Measurements from ENCODE around the gene DENND1A. TPM values are rescaled to one million over a fixed set of nuclear protein-coding genes. Genes with fewer than 3 reads are reported as not detected.

The DENND1A gene
- total RNA-seq, 6 experiments from 2014 or later, result 13.9 to 22.6 (median 16.3) TPM

DNA sequence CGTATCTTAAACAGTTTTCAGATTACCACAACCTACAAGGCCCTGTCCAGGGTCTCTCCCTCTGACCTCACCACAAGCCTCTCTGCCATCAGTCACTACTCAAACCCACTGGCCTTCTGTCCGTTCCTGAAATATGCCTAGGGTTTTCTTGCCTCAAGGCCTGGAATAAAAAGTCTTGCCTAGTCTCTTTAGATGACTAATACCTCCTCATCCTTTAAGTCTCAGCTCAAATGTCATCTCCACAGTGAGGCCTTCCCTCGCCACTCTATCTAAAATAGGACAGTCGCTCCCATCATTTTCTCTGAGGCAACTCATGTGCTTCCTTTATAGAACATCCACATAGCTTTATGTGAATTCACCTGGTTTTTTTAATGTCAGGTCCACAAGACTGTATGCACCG, 5.2 kb downstream of the DENND1A start:
- DNase-seq (no peak), ATAC-seq (no peak)
- intact Hi-C loops (cut with DNase I), result no loop called here
- no peak overlapping the region for H3K4me3 ChIP-seq
- no peaks in the 10 kb centered on the region for H3K9me3 ChIP-seq
- TF ChIP-seq, protein P1, sequence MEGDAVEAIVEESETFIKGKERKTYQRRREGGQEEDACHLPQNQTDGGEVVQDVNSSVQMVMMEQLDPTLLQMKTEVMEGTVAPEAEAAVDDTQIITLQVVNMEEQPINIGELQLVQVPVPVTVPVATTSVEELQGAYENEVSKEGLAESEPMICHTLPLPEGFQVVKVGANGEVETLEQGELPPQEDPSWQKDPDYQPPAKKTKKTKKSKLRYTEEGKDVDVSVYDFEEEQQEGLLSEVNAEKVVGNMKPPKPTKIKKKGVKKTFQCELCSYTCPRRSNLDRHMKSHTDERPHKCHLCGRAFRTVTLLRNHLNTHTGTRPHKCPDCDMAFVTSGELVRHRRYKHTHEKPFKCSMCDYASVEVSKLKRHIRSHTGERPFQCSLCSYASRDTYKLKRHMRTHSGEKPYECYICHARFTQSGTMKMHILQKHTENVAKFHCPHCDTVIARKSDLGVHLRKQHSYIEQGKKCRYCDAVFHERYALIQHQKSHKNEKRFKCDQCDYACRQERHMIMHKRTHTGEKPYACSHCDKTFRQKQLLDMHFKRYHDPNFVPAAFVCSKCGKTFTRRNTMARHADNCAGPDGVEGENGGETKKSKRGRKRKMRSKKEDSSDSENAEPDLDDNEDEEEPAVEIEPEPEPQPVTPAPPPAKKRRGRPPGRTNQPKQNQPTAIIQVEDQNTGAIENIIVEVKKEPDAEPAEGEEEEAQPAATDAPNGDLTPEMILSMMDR (IDR thresholded peaks at IDR 0.05), result no peak
- TF ChIP-seq POLR2A (IDR thresholded peaks at IDR 0.05), result no peak
- no peak overlapping the region for H3K27ac ChIP-seq
- no peaks in the 10 kb centered on the region for H3K36me3 ChIP-seq
- peaks cover 0 to 54% (median 22%) of the 10 kb centered on the region in 4 donors for H3K4me1 ChIP-seq
- 92% methylated on average over 5 of the region's 5 CpGs for WGBS (ENCODE audit: insufficient coverage, low coverage, low lambda C conversion rate, missing lambda C conversion rate)
- no peaks in the 10 kb centered on the region for H3K27me3 ChIP-seq

DNA sequence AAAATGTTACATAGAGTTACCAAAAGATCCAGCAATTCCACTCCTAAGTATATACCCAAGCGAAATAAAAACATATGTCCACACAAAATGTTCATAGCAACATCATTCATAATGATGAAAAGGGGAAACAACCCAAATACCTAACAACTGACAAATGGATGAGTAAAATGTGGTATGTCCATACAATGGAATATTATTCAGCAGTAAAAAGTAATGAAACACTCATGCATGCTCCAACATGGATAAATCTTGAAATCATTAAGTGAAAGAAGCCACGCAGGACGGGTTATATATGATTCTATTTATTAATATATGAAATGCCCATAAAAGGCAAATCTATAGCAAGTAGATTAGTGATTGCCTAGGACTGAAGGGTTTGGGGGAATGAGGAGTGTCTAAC, 6.0 kb downstream of the DENND1A start:
- H3K9me3 ChIP-seq, result no peaks in the 10 kb centered on the region
- TF ChIP-seq POLR2A (IDR thresholded peaks at IDR 0.05), result no peak
- TF ChIP-seq, protein P1 (IDR thresholded peaks at IDR 0.05), result no peak
- no peak for DNase-seq
- H3K4me1 ChIP-seq, result peaks cover 0 to 51% (median 21%) of the 10 kb centered on the region in 4 donors
- H3K27me3 ChIP-seq, result no peaks in the 10 kb centered on the region
- no peak for ATAC-seq
- peak overlapping the region in 1 of 3 donors; percentile 61 for H3K27ac ChIP-seq
- WGBS (ENCODE audit: insufficient coverage, low coverage, low lambda C conversion rate, missing lambda C conversion rate), result 92% methylated on average over 3 of the region's 3 CpGs
- H3K36me3 ChIP-seq, result no peaks in the 10 kb centered on the region
- intact Hi-C loops (cut with DNase I), result no loop called here
- no peak overlapping the region for H3K4me3 ChIP-seq

DNA sequence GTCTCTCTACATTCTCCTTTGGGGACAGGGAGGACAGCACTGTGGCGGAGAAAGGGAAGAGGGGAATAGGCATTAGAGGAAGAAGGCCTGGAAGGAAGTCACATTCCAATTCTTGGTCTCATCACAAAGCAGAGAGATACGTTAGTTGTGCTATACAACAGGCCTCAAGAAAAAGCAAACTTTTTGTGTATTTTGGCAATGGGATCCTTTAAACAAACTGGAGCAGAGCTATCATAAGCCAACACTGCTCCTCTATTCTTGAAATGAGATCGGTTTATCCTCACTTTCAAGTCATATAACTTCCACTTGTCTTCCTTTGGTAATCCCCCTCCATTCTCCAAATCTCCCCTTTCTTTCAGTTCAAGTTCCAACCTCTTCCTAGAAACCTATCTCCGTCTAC, 6.5 kb downstream of the DENND1A start:
- DNase-seq (no peak), ATAC-seq (peak; percentile 56 to 75 (median 66))
- H3K27me3 ChIP-seq, result no peaks in the 10 kb centered on the region
- no peaks in the 10 kb centered on the region for H3K9me3 ChIP-seq
- peaks cover 0 to 46% (median 18%) of the 10 kb centered on the region in 4 donors for H3K4me1 ChIP-seq
- H3K27ac ChIP-seq, result peak overlapping the region in 2 of 3 donors; percentile 31 to 61
- H3K4me3 ChIP-seq, result no peak overlapping the region
- no peaks in the 10 kb centered on the region for H3K36me3 ChIP-seq
- WGBS (ENCODE audit: insufficient coverage, low coverage, low lambda C conversion rate, missing lambda C conversion rate), result 47% methylated on average over 4 of the region's 4 CpGs
- intact Hi-C loops (cut with DNase I), result no loop called here
- TF ChIP-seq, protein P1 (IDR thresholded peaks at IDR 0.05), result no peak
- no peak for TF ChIP-seq POLR2A (IDR thresholded peaks at IDR 0.05)

DNA sequence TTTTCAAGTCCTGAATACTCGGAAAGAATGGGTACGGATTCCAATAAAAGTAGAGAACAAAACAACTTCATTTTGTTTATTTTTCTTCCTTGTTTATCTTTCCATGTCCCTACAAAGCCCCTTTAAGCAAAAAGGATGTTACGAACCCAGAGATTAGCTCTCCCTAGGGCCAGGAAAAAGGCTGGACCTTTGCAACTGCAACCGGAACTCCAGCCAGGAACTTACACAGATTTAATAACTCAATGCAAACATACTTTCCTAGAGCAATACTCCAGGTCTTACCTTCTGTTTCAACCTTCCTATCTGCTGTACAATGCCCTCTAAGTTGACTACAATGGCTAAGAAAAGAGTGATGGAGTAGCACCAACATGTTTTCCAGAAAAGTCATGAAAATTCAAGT, 7.0 kb downstream of the DENND1A start:
- Histone ChIP-seq H3K9me3 (no peaks in the 10 kb centered on the region), H3K27ac (peak overlapping the region; percentile 31 to 61 (median 52)), H3K27me3 (no peaks in the 10 kb centered on the region), H3K4me3 (no peak overlapping the region), H3K4me1 (peaks cover 0 to 42% (median 16%) of the 10 kb centered on the region in 4 donors), H3K36me3 (no peaks in the 10 kb centered on the region)
- 15% methylated on average over 4 of the region's 4 CpGs for WGBS (ENCODE audit: insufficient coverage, low coverage, low lambda C conversion rate, missing lambda C conversion rate)
- DNase-seq (no peak), ATAC-seq (peak; percentile 38 to 53 (median 50))
- TF ChIP-seq, protein P1 (IDR thresholded peaks at IDR 0.05), result no peak
- no peak for TF ChIP-seq POLR2A (IDR thresholded peaks at IDR 0.05)
- intact Hi-C loops (cut with DNase I), result no loop called here

DNA sequence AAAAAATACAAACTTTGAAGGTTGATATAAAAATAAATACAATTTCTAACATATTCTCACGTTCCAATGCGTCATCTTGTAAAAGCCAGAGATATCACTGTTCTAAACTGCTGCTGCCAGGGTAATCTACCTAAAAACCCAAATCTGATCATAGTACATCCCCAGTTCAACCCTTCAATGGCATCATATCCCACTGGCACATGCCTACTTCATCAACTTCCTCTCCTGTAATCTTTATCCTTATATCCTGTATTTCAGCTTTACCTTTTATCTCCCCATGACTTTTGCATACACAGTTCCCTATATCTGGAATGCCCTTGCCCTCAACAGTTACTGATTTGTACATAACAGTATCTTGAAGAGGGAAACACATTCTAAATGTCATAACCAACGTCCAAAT, 7.5 kb downstream of the DENND1A start:
- WGBS (ENCODE audit: insufficient coverage, low coverage, low lambda C conversion rate, missing lambda C conversion rate), result 33% methylated on average over 3 of the region's 3 CpGs
- intact Hi-C loops (cut with DNase I), result no loop called here
- Histone ChIP-seq H3K4me3 (no peak overlapping the region), H3K27ac (peak overlapping the region; percentile 31 to 61 (median 52)), H3K9me3 (no peaks in the 10 kb centered on the region), H3K27me3 (no peaks in the 10 kb centered on the region), H3K4me1 (peaks cover 0 to 37% (median 14%) of the 10 kb centered on the region in 4 donors), H3K36me3 (no peaks in the 10 kb centered on the region)
- DNase-seq, result no peak
- no peak for TF ChIP-seq POLR2A (IDR thresholded peaks at IDR 0.05)
- TF ChIP-seq, protein P1 (IDR thresholded peaks at IDR 0.05), result no peak
- peak in 3 of 4 donors; percentile 29 to 37 (median 36) for ATAC-seq

All from right lobe of liver (tissue), 6 donors.